ENCODE measurements around the gene CD9. TPM values are rescaled to one million over a fixed set of nuclear protein-coding genes. Genes with fewer than 3 reads are reported as not detected.
A peak's percentile ranks its signal among the peaks of the same experiment; 100 is the strongest.

CD9 gene
- total and polyA plus RNA-seq, 4 donors = 267 to 506 (median 294) TPM

DNA sequence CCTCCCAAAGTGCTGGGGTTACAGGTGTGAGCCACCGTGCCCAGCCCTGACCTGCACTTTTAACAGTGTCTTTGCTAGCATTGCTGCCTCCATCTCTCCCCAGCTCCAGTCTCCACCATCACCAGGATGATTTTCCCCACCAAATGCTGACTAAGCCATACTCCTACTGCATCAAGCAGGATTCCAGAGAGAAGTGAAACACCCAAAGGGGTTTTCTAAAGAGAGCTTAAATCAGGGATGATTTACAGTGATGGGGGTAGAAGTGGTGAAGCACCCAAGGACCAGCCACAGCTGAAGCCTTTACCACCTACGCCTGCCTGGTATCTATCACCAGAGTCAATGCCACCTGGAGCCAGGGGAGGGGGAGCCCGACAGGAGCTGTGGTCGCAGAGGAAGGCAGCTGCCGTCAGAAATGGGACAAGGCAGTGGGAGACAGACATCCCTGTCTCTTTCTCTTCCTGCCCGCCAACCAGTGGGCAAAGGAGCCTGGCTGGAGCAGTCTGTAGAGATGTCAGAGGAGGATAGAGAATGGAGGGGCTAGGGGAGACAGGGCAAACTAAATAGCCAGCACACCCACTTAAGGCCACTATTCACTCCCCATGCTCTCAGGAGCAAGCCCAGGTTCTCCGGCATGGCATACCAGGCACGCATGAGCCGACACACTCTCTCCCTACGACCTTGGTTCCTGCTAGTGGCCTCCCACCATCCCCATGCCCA lies 22.4 kb upstream of the CD9 start:
- no peak for ATAC-seq (ENCODE audit: low FRiP score)
- 95% methylated on average over 8 to 10 of the region's 10 CpGs for WGBS, 2 donors
- intact Hi-C loops (cut with DNase I) = no loop called here
- Histone ChIP-seq H3K27ac (ENCODE audit: low read depth in 1 of 2, low read length in 2 of 2) (no peak overlapping the region), H3K9me3 (ENCODE audit: control insufficient read depth, low read length) (no peaks in the 10 kb centered on the region), H3K36me3 (ENCODE audit: control insufficient read depth in 1 of 2, insufficient read depth in 2 of 2, low read length in 1 of 2) (no peaks in the 10 kb centered on the region), H3K27me3 (ENCODE audit: control insufficient read depth in 1 of 2, insufficient read depth in 2 of 2, low read length in 1 of 2) (no peaks in the 10 kb centered on the region), H3K4me1 (ENCODE audit: control insufficient read depth in 1 of 2, insufficient read depth in 2 of 2, low read length in 2 of 2) (peaks cover 0 to 2% of the 10 kb centered on the region in 2 donors), H3K4me3 (ENCODE audit: low read length in 2 of 2) (no peak overlapping the region)
- peak in 1 of 2 donors; percentile 24 for DNase-seq

DNA sequence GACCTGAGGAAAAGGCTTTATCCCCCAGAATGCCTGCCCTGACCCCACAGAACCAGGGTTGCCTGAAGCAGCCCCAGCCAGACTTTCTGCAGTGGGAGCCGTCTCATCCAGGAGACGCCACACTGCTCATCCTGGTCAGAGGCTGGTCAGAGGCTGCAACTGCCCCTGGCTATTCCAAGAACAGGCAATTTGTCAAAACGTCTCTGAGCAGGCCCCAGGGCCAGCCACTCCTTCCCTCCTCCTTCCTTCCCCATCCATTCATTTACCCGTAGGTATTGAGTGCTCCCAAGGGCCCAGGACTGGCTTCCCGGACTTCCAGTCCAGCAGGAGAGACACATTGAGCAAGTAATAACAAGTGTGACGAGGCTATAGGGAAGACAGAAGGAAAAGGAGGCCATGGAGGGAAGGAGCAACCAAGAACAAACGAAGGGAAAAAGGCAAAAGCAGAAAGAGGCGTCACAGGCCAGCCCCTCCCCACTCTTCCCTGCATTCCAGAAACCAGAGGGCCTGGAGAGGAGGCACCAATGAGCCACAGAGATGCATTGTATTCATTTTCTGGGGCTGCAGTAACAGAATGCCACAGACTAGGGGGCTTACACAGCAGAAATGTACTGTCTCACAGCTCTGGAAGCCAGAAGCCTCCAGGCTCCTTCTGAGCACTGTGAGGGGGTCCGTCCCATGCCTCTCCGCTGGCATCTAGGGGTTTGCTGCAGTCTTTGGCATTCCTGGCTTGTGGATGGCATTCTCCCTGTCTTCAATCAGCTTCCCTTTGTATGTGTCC lies 21.0 kb upstream of the CD9 start:
- DNase-seq = peak in 1 of 2 donors; percentile 35
- intact Hi-C loops (cut with DNase I) = no loop called here
- no peaks in the 10 kb centered on the region for H3K9me3 ChIP-seq (ENCODE audit: control insufficient read depth, low read length)
- no peaks in the 10 kb centered on the region for H3K36me3 ChIP-seq (ENCODE audit: control insufficient read depth in 1 of 2, insufficient read depth in 2 of 2, low read length in 1 of 2)
- no peak overlapping the region for H3K4me3 ChIP-seq (ENCODE audit: low read length in 2 of 2)
- peak overlapping the region in 1 of 2 donors; percentile 31 for H3K27ac ChIP-seq (ENCODE audit: low read depth in 1 of 2, low read length in 2 of 2)
- peaks cover 0 to 2% of the 10 kb centered on the region in 2 donors for H3K4me1 ChIP-seq (ENCODE audit: control insufficient read depth in 1 of 2, insufficient read depth in 2 of 2, low read length in 2 of 2)
- ATAC-seq (ENCODE audit: low FRiP score) = no peak
- 30 to 34% methylated on average over 10 of the region's 10 CpGs for WGBS, 2 donors
- H3K27me3 ChIP-seq (ENCODE audit: control insufficient read depth in 1 of 2, insufficient read depth in 2 of 2, low read length in 1 of 2) = no peaks in the 10 kb centered on the region

DNA sequence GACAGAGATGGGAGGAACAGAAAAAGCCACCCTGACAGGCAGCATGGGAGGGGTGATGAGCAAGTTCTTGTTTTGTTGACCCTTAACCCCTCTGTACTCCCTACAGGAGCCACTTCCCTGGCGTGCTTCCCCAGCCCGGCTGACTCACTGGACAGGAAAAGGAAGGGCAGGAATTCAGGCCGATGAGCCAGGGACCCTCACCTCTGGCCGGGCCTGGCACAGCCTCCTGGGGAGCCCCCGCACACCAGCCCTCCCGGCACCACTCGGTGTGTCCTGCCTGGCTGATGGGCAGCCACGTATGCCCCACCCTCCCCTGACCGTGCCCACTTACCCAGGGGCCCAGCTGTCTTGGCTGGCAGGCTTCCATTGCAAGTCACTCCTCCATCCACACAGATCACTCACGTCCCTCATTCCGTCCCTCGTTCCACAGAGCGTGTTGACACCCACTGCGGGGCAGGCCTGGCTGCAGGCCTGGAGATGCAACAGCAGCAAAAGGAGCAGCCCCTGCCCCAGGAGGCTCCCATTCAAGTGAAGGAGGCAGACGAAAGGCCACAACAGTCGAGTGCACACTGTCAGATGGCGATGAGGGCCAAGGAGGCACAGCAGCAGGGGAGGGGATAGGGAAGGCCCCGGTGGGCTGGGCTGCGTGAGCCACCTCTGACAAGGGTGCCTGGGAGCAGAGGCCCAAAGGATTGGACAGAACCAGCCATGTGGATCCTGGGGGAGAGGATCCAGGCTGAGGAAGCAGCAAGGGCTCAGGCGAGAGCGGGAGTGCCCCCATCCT lies 19.7 kb upstream of the CD9 start:
- Histone ChIP-seq H3K27me3 (ENCODE audit: control insufficient read depth in 1 of 2, insufficient read depth in 2 of 2, low read length in 1 of 2) (no peaks in the 10 kb centered on the region), H3K9me3 (ENCODE audit: control insufficient read depth, low read length) (no peaks in the 10 kb centered on the region), H3K4me3 (ENCODE audit: low read length in 2 of 2) (no peak overlapping the region), H3K36me3 (ENCODE audit: control insufficient read depth in 1 of 2, insufficient read depth in 2 of 2, low read length in 1 of 2) (no peaks in the 10 kb centered on the region), H3K27ac (ENCODE audit: low read depth in 1 of 2, low read length in 2 of 2) (peak overlapping the region in 1 of 2 donors; percentile 58), H3K4me1 (ENCODE audit: control insufficient read depth in 1 of 2, insufficient read depth in 2 of 2, low read length in 2 of 2) (peaks cover 0 to 2% of the 10 kb centered on the region in 2 donors)
- DNase-seq = peak; percentile 84 to 90
- WGBS, 2 donors = 47 to 50% methylated on average over 19 to 21 of the region's 21 CpGs
- ATAC-seq (ENCODE audit: low FRiP score) = peak; percentile 47
- intact Hi-C loops (cut with DNase I) = no loop called here

DNA sequence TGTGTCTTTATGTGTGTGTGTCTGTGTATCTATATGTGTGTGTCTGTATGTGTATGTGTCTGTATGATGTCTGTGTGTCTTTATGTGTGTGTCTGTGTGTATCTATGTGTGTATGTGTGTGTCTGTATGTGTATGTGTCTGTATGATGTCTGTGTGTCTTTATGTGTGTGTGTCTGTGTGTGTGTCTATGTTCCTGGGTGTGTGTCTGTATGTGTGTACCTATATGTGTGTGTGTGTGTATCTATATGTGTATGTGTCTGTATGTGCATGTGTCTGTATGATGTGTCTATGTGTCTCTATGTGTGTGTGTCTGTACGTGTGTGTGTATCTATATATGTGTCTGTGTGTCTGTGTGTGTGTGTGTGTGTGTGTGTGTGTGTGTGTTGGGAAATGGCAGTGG lies 19.0 kb upstream of the CD9 start:
- Histone ChIP-seq H3K9me3 (ENCODE audit: control insufficient read depth, low read length) (no peaks in the 10 kb centered on the region), H3K27ac (ENCODE audit: low read depth in 1 of 2, low read length in 2 of 2) (no peak overlapping the region), H3K36me3 (ENCODE audit: control insufficient read depth in 1 of 2, insufficient read depth in 2 of 2, low read length in 1 of 2) (no peaks in the 10 kb centered on the region), H3K27me3 (ENCODE audit: control insufficient read depth in 1 of 2, insufficient read depth in 2 of 2, low read length in 1 of 2) (no peaks in the 10 kb centered on the region), H3K4me3 (ENCODE audit: low read length in 2 of 2) (no peak overlapping the region), H3K4me1 (ENCODE audit: control insufficient read depth in 1 of 2, insufficient read depth in 2 of 2, low read length in 2 of 2) (peaks cover 0 to 2% of the 10 kb centered on the region in 2 donors)
- intact Hi-C loops (cut with DNase I) = no loop called here
- DNase-seq = no peak
- 62 to 68% methylated on average over 1 of the region's 1 CpG for WGBS, 2 donors
- no peak for ATAC-seq (ENCODE audit: low FRiP score)

DNA sequence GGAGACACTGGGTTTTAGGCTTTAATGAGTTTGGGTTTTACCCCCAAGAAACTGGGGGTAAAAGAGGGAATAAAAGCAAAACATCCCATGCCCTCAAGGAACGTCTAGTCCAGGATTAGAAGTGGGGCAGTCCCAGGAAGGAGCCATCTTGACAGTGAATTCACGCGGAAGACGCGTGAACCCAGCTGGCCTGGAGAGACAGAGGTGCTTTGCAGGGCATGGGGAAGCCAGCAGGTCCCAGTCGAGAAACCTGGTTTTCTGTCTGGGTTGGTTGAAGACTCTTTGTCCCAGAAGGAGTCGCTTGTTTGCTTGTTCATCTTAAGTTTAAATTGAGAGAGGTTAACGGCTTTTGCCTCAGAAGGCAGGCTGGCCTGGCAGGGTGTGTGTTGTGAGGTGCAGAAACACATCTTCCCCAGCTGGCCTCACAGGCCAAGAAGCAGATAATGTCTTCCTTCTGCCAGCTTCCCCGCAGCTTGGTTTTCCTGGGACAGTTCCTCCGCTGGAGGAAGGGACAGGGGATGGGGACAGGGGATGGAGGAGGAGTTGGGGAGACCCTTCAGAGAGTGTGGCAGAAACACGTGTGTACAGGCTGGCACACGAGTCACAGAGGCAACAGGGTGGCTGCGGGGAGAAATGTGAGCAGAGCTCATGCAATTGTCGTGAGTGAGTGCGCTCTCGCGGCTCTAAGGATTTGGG lies 18.5 kb upstream of the CD9 start:
- Histone ChIP-seq H3K27me3 (ENCODE audit: control insufficient read depth in 1 of 2, insufficient read depth in 2 of 2, low read length in 1 of 2) (no peaks in the 10 kb centered on the region), H3K4me1 (ENCODE audit: control insufficient read depth in 1 of 2, insufficient read depth in 2 of 2, low read length in 2 of 2) (peaks cover 0 to 2% of the 10 kb centered on the region in 2 donors), H3K4me3 (ENCODE audit: low read length in 2 of 2) (no peak overlapping the region), H3K27ac (ENCODE audit: low read depth in 1 of 2, low read length in 2 of 2) (peak overlapping the region in 1 of 2 donors; percentile 96), H3K36me3 (ENCODE audit: control insufficient read depth in 1 of 2, insufficient read depth in 2 of 2, low read length in 1 of 2) (no peaks in the 10 kb centered on the region), H3K9me3 (ENCODE audit: control insufficient read depth, low read length) (no peaks in the 10 kb centered on the region)
- intact Hi-C loops (cut with DNase I) = no loop called here
- DNase-seq (peak in 1 of 2 donors; percentile 37), ATAC-seq (ENCODE audit: low FRiP score) (peak; percentile 57)
- 29 to 34% methylated on average over 17 of the region's 17 CpGs for WGBS, 2 donors

DNA sequence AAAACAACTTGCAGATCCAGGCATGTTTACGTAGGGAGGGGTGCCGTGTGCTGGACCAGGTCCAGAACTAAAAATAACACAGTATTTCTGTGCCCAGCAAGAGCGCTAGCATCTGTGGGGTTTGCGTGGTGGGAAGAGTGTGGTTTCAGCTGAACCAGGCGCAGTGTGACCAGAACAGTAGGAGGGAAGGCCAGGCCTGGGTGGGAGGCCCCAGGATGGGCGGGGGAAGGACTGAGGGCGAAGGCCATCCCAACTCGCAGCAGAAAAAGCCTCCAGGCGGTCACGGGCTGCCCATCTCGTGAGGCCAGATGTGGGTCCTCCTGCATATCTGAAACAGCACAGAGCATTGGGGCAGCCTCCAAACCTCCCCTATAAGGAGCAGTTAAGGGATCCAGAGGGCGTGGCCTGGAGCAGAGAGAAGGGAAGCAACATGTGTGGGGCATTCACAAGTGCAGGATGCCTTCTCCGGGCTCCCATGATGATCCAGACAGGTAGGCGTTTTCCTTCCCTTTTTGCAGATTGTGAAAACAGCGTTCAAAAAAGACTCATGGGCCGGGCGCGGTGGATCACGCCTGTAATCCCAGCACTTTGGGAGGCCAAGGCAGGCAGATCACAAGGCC lies 17.8 kb upstream of the CD9 start:
- no peak overlapping the region for H3K4me3 ChIP-seq (ENCODE audit: low read length in 2 of 2)
- no peaks in the 10 kb centered on the region for H3K27me3 ChIP-seq (ENCODE audit: control insufficient read depth in 1 of 2, insufficient read depth in 2 of 2, low read length in 1 of 2)
- ATAC-seq (ENCODE audit: low FRiP score) (peak; percentile 73), DNase-seq (peak; percentile 83 to 88)
- no peaks in the 10 kb centered on the region for H3K36me3 ChIP-seq (ENCODE audit: control insufficient read depth in 1 of 2, insufficient read depth in 2 of 2, low read length in 1 of 2)
- H3K9me3 ChIP-seq (ENCODE audit: control insufficient read depth, low read length) = no peaks in the 10 kb centered on the region
- intact Hi-C loops (cut with DNase I) = no loop called here
- peak overlapping the region; percentile 8 to 96 for H3K27ac ChIP-seq (ENCODE audit: low read depth in 1 of 2, low read length in 2 of 2)
- 28% methylated on average over 19 of the region's 19 CpGs for WGBS, 2 donors
- H3K4me1 ChIP-seq (ENCODE audit: control insufficient read depth in 1 of 2, insufficient read depth in 2 of 2, low read length in 2 of 2) = peaks cover 0 to 2% of the 10 kb centered on the region in 2 donors

DNA sequence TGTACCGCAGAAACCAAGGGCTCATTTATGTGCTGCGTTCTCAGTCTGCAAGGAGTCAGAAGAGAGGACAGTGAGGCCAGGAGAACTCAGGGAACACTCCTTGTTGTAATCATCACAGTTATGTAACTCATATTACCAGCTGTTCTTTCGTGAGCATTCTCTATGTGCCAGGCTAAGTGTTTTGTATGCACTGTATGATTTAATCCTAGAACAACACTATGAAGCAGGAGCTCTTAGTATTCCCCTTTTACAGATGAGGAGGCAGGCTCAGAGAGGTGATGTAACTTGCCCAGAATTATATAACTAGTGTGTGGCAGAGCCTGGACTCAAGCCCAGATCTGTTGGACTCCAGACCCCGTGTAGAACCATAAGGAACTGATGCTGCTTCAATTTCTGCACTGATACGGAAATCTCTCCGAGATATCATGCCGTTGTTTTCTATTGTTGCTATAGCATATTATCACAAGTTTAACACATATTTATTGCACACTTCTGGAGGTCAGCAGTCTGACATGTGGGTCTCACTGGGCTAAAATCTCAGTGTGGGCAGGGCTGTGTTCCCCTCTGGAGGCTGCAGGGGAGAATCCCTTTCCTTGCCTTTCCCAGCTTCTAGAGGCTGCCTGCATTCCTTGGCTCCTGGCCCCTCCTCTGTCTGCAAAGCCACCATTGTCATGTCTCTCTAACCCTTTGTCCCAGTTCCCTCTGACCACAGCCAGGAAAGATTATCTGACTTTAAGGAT lies 16.3 kb upstream of the CD9 start:
- peak overlapping the region; percentile 11 to 75 for H3K27ac ChIP-seq (ENCODE audit: low read depth in 1 of 2, low read length in 2 of 2)
- H3K4me3 ChIP-seq (ENCODE audit: low read length in 2 of 2) = no peak overlapping the region
- intact Hi-C loops (cut with DNase I) = no loop called here
- no peaks in the 10 kb centered on the region for H3K9me3 ChIP-seq (ENCODE audit: control insufficient read depth, low read length)
- 5 to 9% methylated on average over 7 of the region's 7 CpGs for WGBS, 2 donors
- peaks cover 2 to 5% of the 10 kb centered on the region in 2 donors for H3K4me1 ChIP-seq (ENCODE audit: control insufficient read depth in 1 of 2, insufficient read depth in 2 of 2, low read length in 2 of 2)
- no peaks in the 10 kb centered on the region for H3K27me3 ChIP-seq (ENCODE audit: control insufficient read depth in 1 of 2, insufficient read depth in 2 of 2, low read length in 1 of 2)
- DNase-seq = peak; percentile 24 to 77
- peak; percentile 31 for ATAC-seq (ENCODE audit: low FRiP score)
- H3K36me3 ChIP-seq (ENCODE audit: control insufficient read depth in 1 of 2, insufficient read depth in 2 of 2, low read length in 1 of 2) = no peaks in the 10 kb centered on the region

Data from aorta (tissue), 5 donors.